K562 (cell line): ENCODE data around the gene RHOF.

Experiments
- CTCF ChIP-seq, 3 experiments: IDR thresholded peaks in 2 of 3; conservative IDR thresholded peaks in 1 of 3; 2 replicates each; pipeline ENCODE4 v1.5.1; 2011 to 2012; ENCODE audit warnings: low read length in 3 of 3, mild to moderate bottlenecking in 3 of 3, control low read depth in 2 of 3, improper control_type of control experiment in 1 of 3, inconsistent platforms in 1 of 3, low read depth in 1 of 3, mixed read lengths in 1 of 3, moderate library complexity in 1 of 3; ENCODE audit not compliant: insufficient read depth in 2 of 3
- FOXA3 ChIP-seq, 2 experiments: fragments of 450-650 bp in 1 of 2; sonication (generic) in 1 of 2; formaldehyde crosslinking; IDR thresholded peaks in 1 of 2; conservative IDR thresholded peaks in 1 of 2; 2 replicates each; pipeline versions ENCODE4 v1.4.0 to v1.8.0; 2020 to 2022; ENCODE audit warnings: mild to moderate bottlenecking in 2 of 2, missing genetic modification reagents in 1 of 2
- GTF3C2 ChIP-seq: IDR thresholded peaks from 3 replicates; pipeline ENCODE4 v1.6.1; 2011; ENCODE audit warnings: borderline replicate concordance, mild to moderate bottlenecking, moderate library complexity; ENCODE audit not compliant: insufficient read length; ENCODE audit errors: extremely low read depth
- HDAC6 ChIP-seq: IDR thresholded peaks from 2 replicates; pipeline ENCODE4 v1.6.1; 2012; ENCODE audit warnings: low read depth, mild to moderate bottlenecking, control low read depth, inconsistent platforms, low read length, moderate library complexity
- IRF1 ChIP-seq: sonication (generic); formaldehyde crosslinking; IDR thresholded peaks from 2 replicates; pipeline ENCODE4 v1.8.0; 2022; ENCODE audit warnings: missing genetic modification reagents, mild to moderate bottlenecking, borderline replicate concordance
- PATZ1 ChIP-seq: fragments of 250-450 bp; sonication (Bioruptor Pico); IDR thresholded peaks from 2 replicates; pipeline ENCODE4 v1.5.0; 2020; ENCODE audit warnings: mild to moderate bottlenecking, borderline replicate concordance
- POLR2A ChIP-seq: fragments of 450-650 bp; conservative IDR thresholded peaks from 2 replicates; pipeline ENCODE4 v1.6.1; 2016
- POLR2AphosphoS5 ChIP-seq: IDR thresholded peaks from 2 replicates; pipeline ENCODE4 v1.6.1; 2011; ENCODE audit warnings: mild to moderate bottlenecking, low read depth, low read length, moderate library complexity; ENCODE audit not compliant: control insufficient read depth, insufficient read depth
- RAD21 ChIP-seq, 2 experiments: fragments of 250-450 bp in 1 of 2; fragments of 450-650 bp in 1 of 2; sonication (Bioruptor Pico) in 1 of 2; formaldehyde crosslinking in 1 of 2; IDR thresholded peaks in 1 of 2; conservative IDR thresholded peaks in 1 of 2; 2 replicates each; pipeline versions ENCODE4 v1.4.0 to v1.8.0; 2020 to 2022; ENCODE audit warnings: mild to moderate bottlenecking in 2 of 2, moderate library complexity in 1 of 2
- RBFOX2 ChIP-seq: fragments of 200-400 bp; formaldehyde crosslinking; IDR thresholded peaks from 2 replicates; pipeline ENCODE4 v1.6.1; 2017; ENCODE audit warnings: low read depth, mild to moderate bottlenecking, low read length, moderate library complexity
- SP2 ChIP-seq: IDR thresholded peaks from 2 replicates; pipeline ENCODE4 v1.6.1; 2011; ENCODE audit warnings: mild to moderate bottlenecking, low read depth, low read length, moderate library complexity; ENCODE audit not compliant: poor library complexity, severe bottlenecking; ENCODE audit errors: extremely low read depth
- ZBTB2 ChIP-seq: fragments of 450-650 bp; IDR thresholded peaks from 2 replicates; pipeline ENCODE4 v1.6.1; 2016; ENCODE audit warnings: antibody characterized with exemption
- ZBTB40 ChIP-seq, 2 experiments: fragments of 450-650 bp in 1 of 2; sonication (generic) in 1 of 2; formaldehyde crosslinking in 1 of 2; IDR thresholded peaks; 2 replicates each; pipeline versions ENCODE4 v1.7.1 to v1.9.0; 2016 to 2022; ENCODE audit warnings: inconsistent platforms in 1 of 2, mild to moderate bottlenecking in 1 of 2, missing genetic modification reagents in 1 of 2
- ZNF551 ChIP-seq: fragments of 250-450 bp; sonication (Bioruptor Pico); IDR thresholded peaks from 2 replicates; pipeline ENCODE4 v1.5.0; 2021; ENCODE audit warnings: mild to moderate bottlenecking, moderate library complexity

GRCh38 chr12:121838126-121838525 lies 44.6 kb upstream of the RHOF start:
- no peak for TF ChIP-seq CTCF (IDR thresholded peaks at IDR 0.05 in 2 of 3, conservative IDR thresholded peaks at IDR 0.05 in 1 of 3; ENCODE audit: insufficient read depth in 2 of 3, low read depth in 1 of 3, low read length in 3 of 3)
- TF ChIP-seq POLR2A: no peak
- TF ChIP-seq SP2: no peak
- TF ChIP-seq ZBTB2: no peak
- TF ChIP-seq ZBTB40 (IDR thresholded peaks at IDR 0.05): no peak
- no peak for TF ChIP-seq ZBTB40 (CRISPR knock-in tag; IDR thresholded peaks at IDR 0.05)
- no peak for TF ChIP-seq RAD21 (CRISPR knock-in tag; conservative IDR thresholded peaks at IDR 0.05 in 1 of 2, IDR thresholded peaks at IDR 0.05 in 1 of 2)
- no peak for TF ChIP-seq FOXA3 (CRISPR knock-in tag; conservative IDR thresholded peaks at IDR 0.05 in 1 of 2, IDR thresholded peaks at IDR 0.05 in 1 of 2)
- no peak for TF ChIP-seq GTF3C2
- no peak for TF ChIP-seq IRF1 (CRISPR knock-in tag)
- TF ChIP-seq HDAC6: no peak
- TF ChIP-seq RBFOX2: no peak
- no peak for TF ChIP-seq PATZ1 (CRISPR knock-in tag)
- TF ChIP-seq ZNF551: no peak
- no peak for TF ChIP-seq POLR2AphosphoS5
